ENCODE results near the gene ADAMTS10. TPM values are rescaled to one million over a fixed set of nuclear protein-coding genes. Genes with fewer than 3 reads are reported as not detected.
"Not testable (repeated sequence)": the region's sequence is repeated elsewhere in the genome, so short reads cannot be mapped to it uniquely, and the experiment has no call there.

The ADAMTS10 gene
- total and polyA plus RNA-seq, 8 donors: 6.7 to 106 (median 18.7) TPM

DNA sequence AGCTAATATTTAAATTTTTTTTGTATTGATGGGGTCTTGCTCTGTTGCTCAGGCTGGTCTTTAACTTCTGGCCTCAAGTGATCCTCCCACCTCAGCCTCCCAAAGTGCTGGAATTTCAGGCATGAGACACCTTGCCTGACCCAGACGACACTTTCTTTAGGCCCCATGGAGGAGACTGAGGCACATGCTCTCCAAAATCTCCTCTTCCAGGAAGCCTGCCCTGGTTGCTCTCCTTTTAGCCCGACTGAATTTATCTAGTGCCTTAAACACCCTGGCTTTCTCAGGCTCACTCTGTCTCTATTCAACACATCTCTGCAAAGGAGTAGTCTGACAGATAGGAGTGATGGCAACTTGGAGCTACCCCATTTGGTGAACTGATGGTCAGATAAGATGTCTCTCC lies 52.2 kb downstream of the ADAMTS10 start:
- TF ChIP-seq, protein P1, sequence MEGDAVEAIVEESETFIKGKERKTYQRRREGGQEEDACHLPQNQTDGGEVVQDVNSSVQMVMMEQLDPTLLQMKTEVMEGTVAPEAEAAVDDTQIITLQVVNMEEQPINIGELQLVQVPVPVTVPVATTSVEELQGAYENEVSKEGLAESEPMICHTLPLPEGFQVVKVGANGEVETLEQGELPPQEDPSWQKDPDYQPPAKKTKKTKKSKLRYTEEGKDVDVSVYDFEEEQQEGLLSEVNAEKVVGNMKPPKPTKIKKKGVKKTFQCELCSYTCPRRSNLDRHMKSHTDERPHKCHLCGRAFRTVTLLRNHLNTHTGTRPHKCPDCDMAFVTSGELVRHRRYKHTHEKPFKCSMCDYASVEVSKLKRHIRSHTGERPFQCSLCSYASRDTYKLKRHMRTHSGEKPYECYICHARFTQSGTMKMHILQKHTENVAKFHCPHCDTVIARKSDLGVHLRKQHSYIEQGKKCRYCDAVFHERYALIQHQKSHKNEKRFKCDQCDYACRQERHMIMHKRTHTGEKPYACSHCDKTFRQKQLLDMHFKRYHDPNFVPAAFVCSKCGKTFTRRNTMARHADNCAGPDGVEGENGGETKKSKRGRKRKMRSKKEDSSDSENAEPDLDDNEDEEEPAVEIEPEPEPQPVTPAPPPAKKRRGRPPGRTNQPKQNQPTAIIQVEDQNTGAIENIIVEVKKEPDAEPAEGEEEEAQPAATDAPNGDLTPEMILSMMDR (IDR thresholded peaks at IDR 0.05): no peak
- FAIRE-seq: no peak
- intact Hi-C loops (cut with DNase I): no loop called here
- no peak for DNase-seq
- Histone ChIP-seq H3K27me3 (no peaks in the 10 kb centered on the region), H3K4me3 (no peak overlapping the region), H3K27ac (no peak overlapping the region), H3K36me3 (no peaks in the 10 kb centered on the region), H3K4me1 (no peaks in the 10 kb centered on the region), H3K9me3 (no peaks in the 10 kb centered on the region)
- WGBS, 2 donors: 35 to 36% methylated on average over 2 of the region's 2 CpGs
- no peak for ATAC-seq

DNA sequence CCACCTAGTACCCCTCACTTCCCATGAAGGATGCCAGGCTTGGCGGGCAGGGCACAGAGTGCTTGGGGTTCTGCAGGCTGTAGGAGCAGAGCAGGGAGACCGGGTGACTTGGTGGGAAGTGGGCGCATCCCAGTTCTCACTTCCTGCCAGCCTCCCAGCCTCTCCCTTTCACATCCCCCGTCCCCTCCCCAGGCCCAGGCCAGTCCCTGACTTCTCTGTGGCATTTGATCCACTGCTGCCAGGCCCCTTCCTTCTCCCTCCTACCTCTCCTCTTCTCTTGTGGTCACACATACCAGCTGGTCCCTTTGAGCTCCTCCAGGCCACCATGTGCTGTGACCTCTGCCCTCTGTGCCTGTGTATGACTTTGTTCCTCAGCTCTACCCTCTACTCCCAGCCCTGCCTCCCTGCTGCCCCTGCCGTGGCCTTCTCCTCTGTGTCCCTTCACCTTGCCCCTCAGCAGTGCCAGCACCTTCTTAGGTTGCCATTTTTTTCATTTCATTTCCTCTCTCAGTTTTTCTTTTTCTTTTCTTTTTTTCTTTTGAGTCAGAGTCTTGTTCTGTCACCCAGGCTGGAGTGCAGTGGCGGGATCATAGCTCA lies 52.8 kb downstream of the ADAMTS10 start:
- TF ChIP-seq, protein P1 (IDR thresholded peaks at IDR 0.05): no peak
- H3K4me1 ChIP-seq: no peaks in the 10 kb centered on the region
- WGBS, 2 donors: 65 to 73% methylated on average over 6 of the region's 6 CpGs
- H3K27me3 ChIP-seq: no peaks in the 10 kb centered on the region
- no peaks in the 10 kb centered on the region for H3K9me3 ChIP-seq
- FAIRE-seq (no peak), ATAC-seq (no peak), DNase-seq (no peak)
- no peak overlapping the region for H3K4me3 ChIP-seq
- no peaks in the 10 kb centered on the region for H3K36me3 ChIP-seq
- intact Hi-C loops (cut with DNase I): no loop called here
- H3K27ac ChIP-seq: no peak overlapping the region

DNA sequence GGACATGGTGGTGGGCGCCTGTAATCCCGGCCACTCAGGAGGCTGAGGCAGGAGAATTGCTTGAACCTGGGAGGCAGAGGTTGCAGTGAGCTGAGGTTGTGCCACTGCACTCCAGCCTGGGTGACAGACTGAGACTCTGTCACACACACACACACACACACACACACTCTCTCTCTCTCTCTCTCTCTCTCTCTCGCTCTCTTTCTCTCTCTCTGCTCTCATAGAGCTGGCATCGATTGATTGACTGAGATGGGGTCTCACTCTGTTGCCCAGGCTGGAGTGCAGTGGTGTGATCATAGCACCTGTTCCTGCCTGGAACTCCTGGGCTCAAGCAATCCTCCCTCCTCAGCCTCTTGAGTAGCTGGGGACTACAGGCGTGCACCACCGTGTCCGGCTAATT lies 56.8 kb downstream of the ADAMTS10 start:
- 83 to 88% methylated on average over 7 of the region's 7 CpGs for WGBS, 2 donors
- FAIRE-seq; H3K4me1 ChIP-seq; H3K27me3 ChIP-seq; ATAC-seq; intact Hi-C loops (cut with DNase I); H3K36me3 ChIP-seq; DNase-seq; H3K4me3 ChIP-seq; H3K27ac ChIP-seq; H3K9me3 ChIP-seq: not testable (repeated sequence)

- whole genome bisulfite sequencing, 2 donors: 67 to 71% methylated on average over 10 of the region's 10 CpGs
- FAIRE-seq (no peak), DNase-seq (no peak), ATAC-seq (no peak)
- Histone ChIP-seq H3K27ac (no peak overlapping the region), H3K9me3 (no peaks in the 10 kb centered on the region), H3K4me1 (no peaks in the 10 kb centered on the region), H3K4me3 (no peak overlapping the region), H3K36me3 (no peaks in the 10 kb centered on the region), H3K27me3 (no peaks in the 10 kb centered on the region)
- TF ChIP-seq, protein P1 (IDR thresholded peaks at IDR 0.05): no peak
- intact Hi-C loops (cut with DNase I): no loop called here
These were observed 57.7 kb downstream of the ADAMTS10 start for GRCh38 chr19:8552810-8553209.

GRCh38 chr19:8550070-8550469 lies 60.4 kb downstream of the ADAMTS10 start:
- WGBS, 2 donors: 89 to 95% methylated on average over 15 of the region's 15 CpGs
- Histone ChIP-seq H3K4me1 (no peaks in the 10 kb centered on the region), H3K27ac (no peak overlapping the region), H3K4me3 (no peak overlapping the region), H3K9me3 (no peaks in the 10 kb centered on the region), H3K36me3 (no peaks in the 10 kb centered on the region), H3K27me3 (no peaks in the 10 kb centered on the region)
- DNase-seq: no peak
- ATAC-seq: no peak
- intact Hi-C loops (cut with DNase I): no loop called here
- TF ChIP-seq, protein P1 (IDR thresholded peaks at IDR 0.05): no peak
- no peak for FAIRE-seq
